Uterus (tissue), 4 donors: ENCODE data around the gene SCTR. TPM values are rescaled to one million over a fixed set of nuclear protein-coding genes. Genes with fewer than 3 reads are reported as not detected.

ENCODE experiments used
- DNase-seq, 2 donors: peaks; one replicate each; pipeline ENCODE4 v3.0.0-alpha.2; 2019 to 2020
- H3K27ac ChIP-seq, 2 donors: fragments of 200-600 bp; sonication (generic); 1 replicate in 1 of 2; 2 replicates in 1 of 2; pipeline ENCODE4 v1.5.1; 2016 to 2018
- H3K27me3 ChIP-seq, 2 donors: fragments of 200-600 bp; sonication (generic); one replicate each; pipeline ENCODE4 v1.5.1; 2018 to 2019; ENCODE audit warnings: control low read depth in 1 of 2
- H3K36me3 ChIP-seq, 2 donors: fragments of 200-600 bp; sonication (generic); one replicate each; pipeline ENCODE4 v1.5.1; 2019; ENCODE audit warnings: control low read depth in 1 of 2
- H3K4me1 ChIP-seq, 2 donors: fragments of 200-600 bp; sonication (generic); one replicate each; pipeline ENCODE4 v1.5.1; 2018 to 2019; ENCODE audit warnings: control low read depth in 1 of 2
- H3K4me3 ChIP-seq, 2 donors: fragments of 200-600 bp; sonication (generic); 1 replicate in 1 of 2; 2 replicates in 1 of 2; pipeline ENCODE4 v1.5.1; 2018 to 2019; ENCODE audit warnings: mild to moderate bottlenecking in 1 of 2
- H3K9me3 ChIP-seq, 2 donors: fragments of 200-600 bp; sonication (generic); one replicate each; pipeline ENCODE4 v1.5.1; 2019; ENCODE audit warnings: control low read depth in 1 of 2
- CTCF ChIP-seq, 4 experiments: fragments of 200-600 bp in 2 of 4; fragments of 450-650 bp in 2 of 4; sonication (generic) in 2 of 4; IDR thresholded peaks; one replicate each; pipeline ENCODE4 v1.5.1; 2016 to 2019; ENCODE audit warnings: antibody characterized with exemption in 4 of 4, mild to moderate bottlenecking in 2 of 4, moderate library complexity in 1 of 4
- POLR2A ChIP-seq, 2 donors: fragments of 450-650 bp; IDR thresholded peaks; one replicate each; pipeline ENCODE4 v1.6.1; 2016; ENCODE audit warnings: antibody characterized with exemption in 2 of 2, mild to moderate bottlenecking in 1 of 2, moderate library complexity in 1 of 2
- intact Hi-C: fragments of 100-400 bp; cut with DNase I; formaldehyde crosslinking; loops from one replicate; pipeline ENCODE4 v1.15.1; 2023; ENCODE audit warnings: low total_unique reads
- total RNA-seq, 4 donors: library from RNA; depleted of rRNA in 3 of 4; stranded (reverse); fragments of >200 nt in 3 of 4; gene quantifications; one replicate each; pipeline versions ENCODE4 v1.1.0 to v1.2.4, GENCODE V29; 2014 to 2023
- donor health status: DM: yes; HTN: yes; CAD: no.

The SCTR gene
- total RNA-seq, 4 donors from 2014 or later: not detected

- Histone ChIP-seq H3K9me3 (no peaks in the 10 kb centered on the region), H3K36me3 (no peaks in the 10 kb centered on the region), H3K4me3 (no peak overlapping the region), H3K27me3 (no peaks in the 10 kb centered on the region), H3K27ac (no peak overlapping the region), H3K4me1 (no peaks in the 10 kb centered on the region)
- no peak for TF ChIP-seq POLR2A (IDR thresholded peaks at IDR 0.05)
- TF ChIP-seq CTCF (IDR thresholded peaks at IDR 0.05): no peak
- no peak for DNase-seq
- intact Hi-C loops: no loop called here
Measured at GRCh38 chr2:119512946-119513345, 11.3 kb downstream of the SCTR start.

GRCh38 chr2:119511989-119512388, 12.3 kb downstream of the SCTR start:
- Histone ChIP-seq H3K4me1 (no peaks in the 10 kb centered on the region), H3K27me3 (no peaks in the 10 kb centered on the region), H3K4me3 (no peak overlapping the region), H3K36me3 (no peaks in the 10 kb centered on the region), H3K9me3 (no peaks in the 10 kb centered on the region), H3K27ac (no peak overlapping the region)
- no peak for TF ChIP-seq CTCF (IDR thresholded peaks at IDR 0.05)
- TF ChIP-seq POLR2A (IDR thresholded peaks at IDR 0.05): no peak
- intact Hi-C loops: no loop called here
- no peak for DNase-seq

GRCh38 chr2:119508756-119509155, 15.5 kb downstream of the SCTR start:
- H3K4me1 ChIP-seq: no peaks in the 10 kb centered on the region
- no peaks in the 10 kb centered on the region for H3K36me3 ChIP-seq
- H3K27ac ChIP-seq: no peak overlapping the region

GRCh38 chr2:119496682-119497081, 27.6 kb downstream of the SCTR start:
- no peak overlapping the region for H3K4me3 ChIP-seq
- intact Hi-C loops: no loop called here
- H3K9me3 ChIP-seq: no peaks in the 10 kb centered on the region
- H3K27me3 ChIP-seq: no peaks in the 10 kb centered on the region
- TF ChIP-seq POLR2A (IDR thresholded peaks at IDR 0.05): no peak
- TF ChIP-seq CTCF (IDR thresholded peaks at IDR 0.05): no peak
- no peaks in the 10 kb centered on the region for H3K4me1 ChIP-seq
- H3K36me3 ChIP-seq: no peaks in the 10 kb centered on the region
- no peak overlapping the region for H3K27ac ChIP-seq
- DNase-seq: no peak

More at GRCh38 chr2:119508756-119509155, 15.5 kb downstream of the SCTR start:
- intact Hi-C loops: no loop called here
- H3K9me3 ChIP-seq: no peaks in the 10 kb centered on the region
- TF ChIP-seq CTCF (IDR thresholded peaks at IDR 0.05): no peak
- TF ChIP-seq POLR2A (IDR thresholded peaks at IDR 0.05): no peak
- DNase-seq: no peak
- H3K4me3 ChIP-seq: no peak overlapping the region
- H3K27me3 ChIP-seq: no peaks in the 10 kb centered on the region

GRCh38 chr2:119495948-119496347, 28.3 kb downstream of the SCTR start:
- Histone ChIP-seq H3K4me3 (no peak overlapping the region), H3K9me3 (no peaks in the 10 kb centered on the region), H3K27me3 (no peaks in the 10 kb centered on the region), H3K27ac (no peak overlapping the region), H3K36me3 (no peaks in the 10 kb centered on the region), H3K4me1 (no peaks in the 10 kb centered on the region)
- DNase-seq: no peak
- TF ChIP-seq CTCF (IDR thresholded peaks at IDR 0.05) (no peak), POLR2A (IDR thresholded peaks at IDR 0.05) (no peak)
- intact Hi-C loops: no loop called here
